Stimulated activated CD8-positive, alpha-beta memory T cell treated with anti-CD3 and anti-CD28 coated beads, Interleukin-2, amount 100 ng/mL, for 1 hour (primary cell): ENCODE results near the gene ZNF787.
A peak's percentile ranks its signal among the peaks of the same experiment; 100 is the strongest.
"Not testable (repeated sequence)": the region's sequence is repeated elsewhere in the genome, so short reads cannot be mapped to it uniquely, and the experiment has no call there.

ENCODE experiments used
- DNase-seq, 2 donors: peaks; one replicate each; pipeline ENCODE4 v3.0.0-alpha.2; 2020; ENCODE audit warnings: low read depth in 2 of 2

The ZNF787 gene

GRCh38 chr19:56121180-56122167, at the start of gene ZNF787:
Gene ZNF787, minus strand, starts transcription at chr19:56121295. Its CDS starts 18,078 bp downstream, at chr19:56103217.
- peak; percentile 95 for DNase-seq

GRCh38 chr19:56170261-56170660, 49.2 kb upstream of the ZNF787 start:
- DNase-seq = no peak

GRCh38 chr19:56167064-56167578, 46.0 kb upstream of the ZNF787 start:
- DNase-seq = no peak

- DNase-seq = no peak
These were observed 42.0 kb upstream of the ZNF787 start for GRCh38 chr19:56163097-56163496.

GRCh38 chr19:56162258-56162657, 41.2 kb upstream of the ZNF787 start:
- no peak for DNase-seq

- DNase-seq = no peak
These were observed 40.4 kb upstream of the ZNF787 start for GRCh38 chr19:56161534-56161933.

GRCh38 chr19:56159622-56160271, 38.7 kb upstream of the ZNF787 start:
- DNase-seq = no peak

- DNase-seq = no peak
These were observed 38.0 kb upstream of the ZNF787 start for GRCh38 chr19:56159009-56159559.

- DNase-seq = no peak
These were observed 37.2 kb upstream of the ZNF787 start for GRCh38 chr19:56158170-56158757.

GRCh38 chr19:56156768-56157167, 35.7 kb upstream of the ZNF787 start:
- DNase-seq = no peak

GRCh38 chr19:56155124-56155687, 34.1 kb upstream of the ZNF787 start:
- DNase-seq = no peak

GRCh38 chr19:56153507-56153906, 32.4 kb upstream of the ZNF787 start:
- DNase-seq = no peak

GRCh38 chr19:56152644-56153043, 31.5 kb upstream of the ZNF787 start:
- DNase-seq = no peak

- DNase-seq = no peak
These were observed 29.3 kb upstream of the ZNF787 start for GRCh38 chr19:56150358-56150757.

- no peak for DNase-seq
These were observed 28.6 kb upstream of the ZNF787 start for GRCh38 chr19:56149656-56150038.

- not testable (repeated sequence) for DNase-seq
These were observed 28.0 kb upstream of the ZNF787 start for GRCh38 chr19:56148955-56149655.

- DNase-seq = no peak
These were observed 27.0 kb upstream of the ZNF787 start for GRCh38 chr19:56148096-56148495.

- DNase-seq = no peak
These were observed 26.2 kb upstream of the ZNF787 start for GRCh38 chr19:56147307-56147706.

- DNase-seq = no peak
These were observed 25.8 kb upstream of the ZNF787 start for GRCh38 chr19:56146904-56147303.

- no peak for DNase-seq
These were observed 24.6 kb upstream of the ZNF787 start for GRCh38 chr19:56145698-56146097.

GRCh38 chr19:56144831-56145230, 23.7 kb upstream of the ZNF787 start:
- DNase-seq = no peak
